HG03354 (cell line): ENCODE measurements around the gene B4GALNT1.
"Not testable (repeated sequence)": the region's sequence is repeated elsewhere in the genome, so short reads cannot be mapped to it uniquely, and the experiment has no call there.

Experiments used
- ATAC-seq: cut with Tn5 transposase; IDR thresholded peaks from one replicate; pipeline ENCODE4 v1.9.1; 2021; ENCODE audit warnings: mild to moderate bottlenecking; ENCODE audit not compliant: unreplicated experiment, poor library complexity, severe bottlenecking

Gene B4GALNT1

GRCh38 chr12:57592551-57593165 is 40.3 kb downstream of the B4GALNT1 start:
- ATAC-seq = no peak

DNA sequence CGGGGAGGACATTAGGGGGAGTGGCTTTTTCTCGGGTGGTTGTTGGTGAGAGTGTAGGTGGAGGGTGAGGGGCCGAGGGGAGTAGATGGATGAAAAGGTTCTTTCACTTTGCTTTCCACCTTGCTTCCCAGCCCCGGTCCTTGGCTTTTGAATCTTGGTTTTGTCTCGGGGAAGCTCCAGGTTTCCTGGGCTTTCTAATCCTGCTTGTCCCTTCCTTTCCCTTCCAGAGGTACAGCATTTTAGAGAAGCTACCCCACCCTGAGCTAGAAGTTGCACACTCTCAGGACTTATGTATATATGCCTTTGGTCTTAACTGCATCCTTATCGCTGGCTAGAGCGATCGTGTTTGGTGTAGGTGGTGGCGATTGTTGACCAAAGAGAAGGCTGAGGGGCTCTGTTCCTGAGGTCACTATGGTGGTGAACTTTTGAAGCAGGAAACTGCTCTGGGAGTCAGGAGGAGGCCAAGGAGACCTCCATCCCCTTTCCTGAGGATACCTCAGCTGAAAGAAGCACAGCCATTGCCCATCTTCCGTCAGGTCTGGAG is 41.1 kb downstream of the B4GALNT1 start:
- ATAC-seq = no peak

DNA sequence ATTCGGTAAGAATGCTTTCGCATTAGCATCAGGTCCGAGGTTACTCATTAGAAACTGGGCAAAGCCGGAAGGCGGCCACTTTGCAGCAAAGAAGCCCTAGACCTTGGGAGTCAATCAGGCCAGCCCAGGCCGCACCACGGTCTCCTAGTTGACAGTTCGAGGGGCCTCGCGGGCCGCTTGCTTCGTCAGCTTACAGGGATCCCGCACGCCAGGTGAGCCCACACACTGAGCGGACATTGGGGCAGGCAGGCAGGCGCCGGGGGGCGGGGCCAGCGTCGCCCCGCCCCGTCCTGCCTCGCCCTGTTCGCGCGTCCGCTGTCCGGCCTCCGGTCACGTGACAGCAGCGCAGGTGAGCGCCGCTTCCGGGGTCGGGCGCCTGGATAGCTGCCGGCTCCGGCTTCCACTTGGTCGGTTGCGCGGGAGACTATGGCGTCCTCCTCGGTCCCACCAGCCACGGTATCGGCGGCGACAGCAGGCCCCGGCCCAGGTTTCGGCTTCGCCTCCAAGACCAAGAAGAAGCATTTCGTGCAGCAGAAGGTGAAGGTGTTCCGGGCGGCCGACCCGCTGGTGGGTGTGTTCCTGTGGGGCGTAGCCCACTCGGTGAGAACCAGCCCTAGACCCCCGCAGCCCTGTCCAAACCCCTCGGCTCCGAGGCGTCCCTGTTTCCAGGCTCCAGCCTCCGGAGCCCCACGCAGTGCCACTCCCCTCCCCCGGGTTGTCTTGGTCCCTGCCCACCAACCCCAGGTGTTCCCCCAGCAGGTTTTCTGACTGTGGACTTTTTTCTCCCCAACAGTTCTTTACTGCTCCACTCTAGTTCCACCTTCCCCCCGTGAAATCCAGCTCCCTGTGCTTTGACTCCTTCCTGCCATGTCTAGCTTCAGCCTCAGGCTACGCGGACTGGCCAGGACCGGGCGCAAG is 41.9 kb downstream of the B4GALNT1 start, which contains the start of gene PIP4K2C:
TSS of gene PIP4K2C (plus strand) at position 329 of the 918 bp plus-strand sequence. CDS start at position 427, 98 bp downstream.
- ATAC-seq = peak; percentile 94

GRCh38 chr12:57590479-57590863 is 42.5 kb downstream of the B4GALNT1 start:
- ATAC-seq = no peak

GRCh38 chr12:57588951-57589610 is 43.9 kb downstream of the B4GALNT1 start:
- not testable (repeated sequence) for ATAC-seq

DNA sequence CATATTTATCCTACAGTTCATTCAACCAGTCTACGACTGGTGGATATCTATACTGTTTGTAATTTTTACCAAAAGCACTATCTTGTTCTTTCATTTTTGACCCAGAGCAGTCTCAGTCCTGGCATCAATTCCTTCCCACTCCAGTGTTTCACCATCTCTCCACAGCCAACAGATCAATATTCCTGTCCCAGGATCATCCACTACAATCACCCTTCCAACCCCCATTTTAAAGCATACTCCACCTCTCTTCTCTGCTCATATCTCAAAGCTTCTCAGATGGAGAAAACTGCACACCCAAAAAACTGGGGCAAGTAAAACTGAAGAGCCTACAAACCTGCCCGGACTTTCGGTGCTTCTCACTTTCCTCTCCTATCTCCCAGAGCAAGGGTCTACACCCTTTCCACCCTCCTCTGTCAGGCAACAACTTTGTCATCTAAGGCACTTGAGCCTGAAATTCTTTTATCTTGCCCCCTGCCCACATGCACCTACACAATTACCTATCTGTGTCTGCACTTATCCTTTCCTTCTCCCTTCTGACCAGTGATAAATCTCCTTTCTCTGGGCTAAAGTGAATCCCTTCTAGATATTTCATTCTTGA is 46.1 kb downstream of the B4GALNT1 start:
- no peak for ATAC-seq

DNA sequence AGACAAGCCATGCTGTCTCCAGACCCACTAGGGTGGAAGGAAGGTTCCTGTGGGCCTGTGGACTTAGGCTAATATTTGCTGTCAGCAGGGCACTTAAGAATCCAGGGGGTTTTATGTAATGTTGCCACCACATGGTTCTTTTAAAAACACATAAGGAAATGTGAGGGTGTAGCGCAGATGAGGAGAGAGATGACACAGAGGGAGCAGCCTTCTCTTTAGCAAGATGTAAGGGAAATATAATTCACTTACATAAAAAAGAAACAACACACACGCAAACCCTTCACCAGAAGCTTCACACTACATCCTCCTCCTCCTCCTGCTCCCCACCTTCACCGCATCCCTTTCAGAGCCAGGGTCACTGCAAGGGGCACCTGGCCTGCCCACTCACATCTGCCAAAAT is 46.9 kb downstream of the B4GALNT1 start:
- no peak for ATAC-seq

DNA sequence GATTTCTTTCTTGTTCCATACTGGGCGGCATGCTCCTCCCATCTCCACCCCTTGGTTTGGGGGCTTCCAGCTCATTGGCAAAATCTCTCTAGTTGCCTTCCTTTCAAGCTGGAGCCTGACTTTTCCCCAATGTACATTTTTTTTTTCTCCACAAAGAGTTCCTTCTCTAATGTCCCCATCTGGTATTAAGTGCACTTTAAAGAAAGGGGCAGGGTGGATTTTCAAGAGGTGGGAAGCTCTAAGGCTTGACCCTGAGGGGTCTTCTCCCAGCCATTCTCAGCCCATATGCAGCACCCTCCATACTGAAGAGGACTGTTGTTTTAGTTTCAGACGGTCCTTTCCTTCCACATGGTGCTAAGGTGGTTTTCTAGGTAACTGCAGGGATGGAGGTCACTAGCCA is 47.8 kb downstream of the B4GALNT1 start:
- no peak for ATAC-seq

DNA sequence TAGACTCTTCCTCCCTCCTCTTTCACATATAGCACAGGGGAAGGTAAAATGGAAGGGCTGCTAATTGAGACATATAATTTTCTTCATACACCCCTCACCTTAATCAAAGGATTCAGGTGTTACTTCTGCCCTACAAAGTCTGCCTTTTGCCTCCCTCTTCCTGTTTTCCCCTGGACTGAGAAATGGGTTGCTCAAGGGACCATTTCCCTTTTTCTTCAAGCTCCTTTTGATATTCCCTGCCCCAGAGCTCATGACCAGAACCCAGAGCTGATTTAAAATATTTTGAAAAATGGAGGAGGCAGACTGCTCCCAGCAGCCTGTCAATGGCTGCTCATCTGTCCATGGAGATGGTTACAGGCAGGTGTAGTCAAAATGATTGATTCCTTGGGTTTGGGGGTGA is 48.3 kb downstream of the B4GALNT1 start:
- no peak for ATAC-seq

DNA sequence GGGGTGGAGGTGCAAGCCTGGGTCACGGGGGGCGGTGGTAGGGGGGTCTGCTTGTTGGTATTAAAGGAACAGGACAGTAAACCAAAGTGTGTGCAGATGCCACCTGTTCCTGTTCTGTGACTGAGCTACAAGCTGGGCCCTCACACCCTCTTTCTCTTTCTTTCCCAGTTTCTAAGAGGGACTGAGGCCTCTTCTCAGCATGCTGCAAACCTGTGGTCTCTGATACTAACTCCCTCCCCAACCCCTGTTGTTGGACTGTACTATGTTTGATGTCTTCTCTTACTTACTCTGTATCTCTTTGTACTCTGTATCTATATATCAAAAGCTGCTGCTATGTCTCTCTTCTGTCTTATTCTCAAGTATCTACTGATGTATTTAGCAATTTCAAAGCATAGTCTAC is 49.0 kb downstream of the B4GALNT1 start:
- ATAC-seq = no peak

DNA sequence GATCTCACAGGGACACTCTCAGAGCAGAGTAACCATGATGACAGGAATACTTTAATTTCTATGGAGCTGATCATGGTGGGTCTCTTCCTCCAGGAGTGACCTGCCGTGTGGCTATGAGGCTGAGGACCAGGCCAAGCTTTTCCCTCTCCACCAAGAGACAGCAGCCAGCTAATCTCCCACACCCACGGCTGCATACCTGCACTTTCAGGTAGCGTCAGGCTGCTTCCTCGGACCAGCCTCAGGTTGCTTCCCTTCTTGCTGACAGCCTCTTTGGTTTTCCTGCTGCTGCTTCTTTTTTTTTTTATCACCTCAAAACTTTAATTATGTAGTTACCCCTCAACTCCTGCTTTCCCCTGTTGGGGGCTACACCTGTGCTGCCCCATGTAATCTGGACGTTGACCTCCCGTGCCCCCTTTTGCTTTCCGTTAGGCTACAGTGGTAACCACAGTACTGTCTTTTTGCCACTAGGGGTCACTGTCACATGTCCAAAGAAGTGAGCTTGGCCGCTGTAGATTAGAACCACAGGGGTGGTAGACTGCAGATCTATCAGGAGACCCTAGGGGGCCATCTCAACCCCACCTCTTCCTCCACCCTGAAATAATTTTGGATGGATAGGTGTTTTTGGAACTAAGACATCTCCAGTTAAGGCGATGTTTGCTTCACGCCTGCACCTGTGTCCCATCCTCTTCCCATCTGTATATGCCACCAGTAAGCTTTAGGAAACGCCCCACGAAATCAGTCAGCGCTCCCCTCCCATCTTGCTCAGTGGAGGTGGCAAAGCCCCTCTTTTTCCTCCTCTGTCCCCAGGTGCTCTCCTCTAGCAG is 49.8 kb downstream of the B4GALNT1 start:
- peak; percentile 99 for ATAC-seq

DNA sequence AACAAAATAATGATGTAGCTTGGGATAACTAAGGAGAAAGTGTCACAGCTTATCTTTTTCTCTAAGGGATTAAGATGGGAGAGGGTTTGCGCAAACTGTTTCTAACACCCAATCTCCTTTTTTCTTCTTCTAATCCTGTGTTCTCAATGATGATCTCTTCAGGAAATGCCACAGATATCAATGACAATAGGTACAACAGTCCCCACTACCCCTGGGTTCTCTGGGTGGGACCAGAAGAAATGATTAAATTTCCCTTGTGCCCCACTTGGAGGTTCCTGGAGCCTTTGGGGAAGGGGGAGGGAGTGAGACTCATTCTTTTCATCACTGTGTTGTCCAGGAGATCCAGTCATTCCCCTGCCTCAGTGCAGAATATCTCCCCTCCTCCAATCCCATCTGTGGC is 50.6 kb downstream of the B4GALNT1 start:
- no peak for ATAC-seq

- no peak for ATAC-seq
These were observed 51.2 kb downstream of the B4GALNT1 start for GRCh38 chr12:57581802-57582201.

DNA sequence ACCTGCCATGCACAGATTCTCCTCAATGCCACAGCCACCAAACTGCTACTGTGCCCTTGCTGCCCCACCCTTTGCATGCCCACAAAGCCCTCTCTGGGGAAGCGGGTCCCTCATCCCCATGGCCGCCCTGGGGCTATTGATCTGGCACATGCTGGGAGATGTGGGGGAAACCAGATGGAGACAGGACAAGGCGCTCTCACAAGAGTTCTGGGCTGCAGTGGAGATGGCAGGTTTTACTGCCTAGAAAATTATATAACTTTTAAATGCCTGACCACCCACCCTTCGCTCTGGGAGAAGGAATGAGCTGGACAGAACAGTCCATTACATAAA is 52.6 kb downstream of the B4GALNT1 start:
- ATAC-seq = no peak

- ATAC-seq = no peak
These were observed 53.1 kb downstream of the B4GALNT1 start for GRCh38 chr12:57579677-57580465.

- no peak for ATAC-seq
These were observed 54.0 kb downstream of the B4GALNT1 start for GRCh38 chr12:57579011-57579410.

GRCh38 chr12:57577981-57578758 is 54.8 kb downstream of the B4GALNT1 start:
- ATAC-seq = no peak
